ENCODE data around the gene CEP41. TPM values are rescaled to one million over a fixed set of nuclear protein-coding genes. Genes with fewer than 3 reads are reported as not detected.

The CEP41 gene
- total and polyA plus RNA-seq, 12 donors, result 2.2 to 6.3 (median 4.7) TPM

DNA sequence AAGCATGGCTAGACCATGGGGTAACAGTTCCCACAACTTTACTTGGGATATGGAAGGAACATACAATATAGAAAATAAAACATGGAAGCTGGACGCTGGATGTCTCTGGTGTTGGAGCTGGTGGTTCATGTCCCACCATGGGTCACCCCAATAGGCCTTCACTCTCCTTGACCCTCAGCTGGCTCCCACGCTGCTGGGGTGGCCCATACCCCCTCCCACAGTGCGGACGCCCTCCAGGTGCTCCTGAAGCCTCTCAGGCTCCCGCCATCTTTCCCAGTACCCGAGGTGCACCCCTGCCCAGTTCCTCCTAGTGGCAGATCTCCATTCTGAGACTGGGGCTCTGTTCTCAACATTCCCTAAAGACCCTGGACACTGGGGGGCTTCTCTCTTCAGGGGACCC is 66.3 kb downstream of the CEP41 start:
- no peaks in the 10 kb centered on the region for H3K27me3 ChIP-seq
- TF ChIP-seq, protein P1, sequence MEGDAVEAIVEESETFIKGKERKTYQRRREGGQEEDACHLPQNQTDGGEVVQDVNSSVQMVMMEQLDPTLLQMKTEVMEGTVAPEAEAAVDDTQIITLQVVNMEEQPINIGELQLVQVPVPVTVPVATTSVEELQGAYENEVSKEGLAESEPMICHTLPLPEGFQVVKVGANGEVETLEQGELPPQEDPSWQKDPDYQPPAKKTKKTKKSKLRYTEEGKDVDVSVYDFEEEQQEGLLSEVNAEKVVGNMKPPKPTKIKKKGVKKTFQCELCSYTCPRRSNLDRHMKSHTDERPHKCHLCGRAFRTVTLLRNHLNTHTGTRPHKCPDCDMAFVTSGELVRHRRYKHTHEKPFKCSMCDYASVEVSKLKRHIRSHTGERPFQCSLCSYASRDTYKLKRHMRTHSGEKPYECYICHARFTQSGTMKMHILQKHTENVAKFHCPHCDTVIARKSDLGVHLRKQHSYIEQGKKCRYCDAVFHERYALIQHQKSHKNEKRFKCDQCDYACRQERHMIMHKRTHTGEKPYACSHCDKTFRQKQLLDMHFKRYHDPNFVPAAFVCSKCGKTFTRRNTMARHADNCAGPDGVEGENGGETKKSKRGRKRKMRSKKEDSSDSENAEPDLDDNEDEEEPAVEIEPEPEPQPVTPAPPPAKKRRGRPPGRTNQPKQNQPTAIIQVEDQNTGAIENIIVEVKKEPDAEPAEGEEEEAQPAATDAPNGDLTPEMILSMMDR (IDR thresholded peaks at IDR 0.05), result no peak
- no peaks in the 10 kb centered on the region for H3K36me3 ChIP-seq
- peaks cover 0 to 15% (median 0%) of the 10 kb centered on the region in 11 donors for H3K9me3 ChIP-seq
- WGBS, 2 donors, result 97 to 98% methylated on average over 6 of the region's 6 CpGs
- no peak for ATAC-seq
- intact Hi-C loops (cut with DNase I), result no loop called here
- H3K4me1 ChIP-seq, result peaks cover 5 to 42% (median 14%) of the 10 kb centered on the region in 9 donors
- no peak overlapping the region for H3K4me3 ChIP-seq
- peak overlapping the region in 9 of 10 donors; percentile 75 to 91 (median 82) for H3K27ac ChIP-seq
- no peak for DNase-seq

DNA sequence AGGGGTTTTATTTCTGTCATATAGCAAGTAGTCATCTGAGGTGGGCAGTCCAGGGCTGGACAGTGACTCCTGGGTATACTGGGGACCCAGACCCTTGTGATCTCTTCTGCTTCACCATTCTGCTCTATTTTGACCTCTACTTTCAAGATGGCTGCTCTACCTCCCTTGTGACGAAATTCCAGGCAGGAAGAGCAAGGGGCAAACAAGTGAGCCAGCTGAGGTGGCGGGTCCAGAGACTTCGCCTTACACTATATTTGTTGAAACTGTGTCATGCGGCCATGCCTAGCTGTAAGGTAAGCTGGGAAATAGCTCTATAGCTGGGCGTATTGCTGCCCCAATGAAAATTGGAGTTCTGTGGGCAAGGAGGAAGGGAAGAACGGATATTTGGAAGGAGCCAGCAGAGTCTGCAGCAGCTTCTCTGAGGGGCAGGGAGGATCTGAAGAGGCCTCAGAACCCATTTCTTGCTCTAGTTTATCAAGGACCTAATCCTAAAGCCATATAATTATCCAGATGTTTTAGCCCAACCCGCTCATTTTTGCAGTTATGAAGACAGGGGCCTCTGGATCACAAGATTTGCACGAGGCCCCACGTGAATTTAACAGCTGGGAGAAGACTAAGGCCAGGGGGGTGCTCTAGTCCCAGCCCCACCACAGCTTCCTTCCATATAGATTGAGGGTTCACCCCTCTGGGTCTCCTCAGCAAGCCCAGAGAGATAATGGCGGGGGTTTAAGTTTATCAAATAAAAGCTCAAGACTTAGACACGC is 68.2 kb downstream of the CEP41 start:
- H3K4me1 ChIP-seq, result peaks cover 5 to 51% (median 14%) of the 10 kb centered on the region in 9 donors
- 89 to 91% methylated on average over 11 of the region's 11 CpGs for WGBS, 2 donors

DNA sequence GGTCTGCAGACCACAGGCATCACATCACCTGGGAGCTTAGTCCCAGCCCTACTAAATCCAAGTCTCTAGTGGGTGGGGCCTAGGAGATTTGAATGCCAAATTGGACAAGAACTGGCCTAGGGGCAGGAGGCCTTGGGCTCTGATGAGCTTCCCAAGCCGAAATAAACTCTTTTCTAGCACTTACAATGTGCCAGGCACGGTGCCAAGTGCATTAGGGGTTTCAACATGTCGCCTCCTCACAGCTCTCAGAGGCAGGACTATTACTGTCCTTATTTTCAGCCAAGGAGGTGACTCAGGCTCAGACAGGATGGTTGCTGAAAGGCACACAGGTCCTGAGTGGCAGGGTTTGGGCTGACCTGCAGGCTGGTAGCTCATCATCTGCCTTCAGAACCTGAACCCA is 69.8 kb downstream of the CEP41 start:
- Histone ChIP-seq H3K27ac (peak overlapping the region in 3 of 10 donors; percentile 6 to 43 (median 6)), H3K27me3 (no peaks in the 10 kb centered on the region), H3K4me1 (peaks cover 5 to 51% (median 14%) of the 10 kb centered on the region in 9 donors), H3K4me3 (no peak overlapping the region), H3K9me3 (peaks cover 0 to 3% (median 0%) of the 10 kb centered on the region in 11 donors), H3K36me3 (no peaks in the 10 kb centered on the region)
- 82 to 84% methylated on average over 3 of the region's 3 CpGs for WGBS, 2 donors
- TF ChIP-seq, protein P1 (IDR thresholded peaks at IDR 0.05), result no peak
- DNase-seq (no peak), ATAC-seq (no peak)
- intact Hi-C loops (cut with DNase I), result no loop called here

More for the DNA sequence above, 68.2 kb downstream of the CEP41 start:
- H3K9me3 ChIP-seq, result peaks cover 0 to 15% (median 0%) of the 10 kb centered on the region in 11 donors
- no peaks in the 10 kb centered on the region for H3K36me3 ChIP-seq
- no peak overlapping the region for H3K4me3 ChIP-seq
- no peak for ATAC-seq
- DNase-seq, result no peak
- H3K27me3 ChIP-seq, result no peaks in the 10 kb centered on the region
- TF ChIP-seq, protein P1 (IDR thresholded peaks at IDR 0.05), result no peak
- intact Hi-C loops (cut with DNase I), result no loop called here
- peak overlapping the region in 9 of 10 donors; percentile 75 to 91 (median 82) for H3K27ac ChIP-seq

DNA sequence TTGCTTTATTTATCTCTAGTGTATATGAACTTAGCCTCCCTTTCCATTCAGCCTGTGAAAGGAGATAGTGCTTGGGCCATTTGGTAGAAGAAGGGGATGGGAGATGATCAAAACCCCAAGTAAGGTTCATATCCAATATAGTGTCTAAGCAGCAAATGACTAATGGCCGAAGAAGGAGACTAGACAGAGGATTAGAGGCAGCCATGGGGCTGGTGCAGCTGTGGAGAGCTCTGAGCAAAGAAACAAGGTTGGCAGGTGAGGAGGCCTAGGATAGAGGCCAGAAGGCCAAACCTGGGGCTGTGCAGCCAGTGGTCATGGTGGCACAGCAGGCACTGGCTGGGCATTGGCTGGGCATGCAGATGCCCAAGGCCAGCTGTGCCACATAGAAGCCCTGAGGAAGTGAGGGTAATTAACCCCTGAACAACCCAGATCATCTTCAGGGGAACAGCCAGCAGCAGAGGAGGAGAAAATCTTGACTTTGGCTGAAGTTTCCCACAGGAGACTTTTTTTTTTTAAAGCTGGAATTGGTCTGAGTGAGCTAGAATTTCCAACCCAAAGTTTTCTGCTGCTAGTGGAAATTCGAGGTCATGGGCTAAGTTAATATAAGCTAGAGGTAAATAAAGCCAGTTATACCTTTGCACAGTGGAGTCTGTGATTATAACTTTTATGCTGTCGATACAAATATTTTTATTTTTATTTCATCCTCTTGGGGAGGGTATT is 70.8 kb downstream of the CEP41 start:
- no peak overlapping the region for H3K4me3 ChIP-seq
- H3K27ac ChIP-seq, result peak overlapping the region in 3 of 10 donors; percentile 6 to 43 (median 41)
- DNase-seq (no peak), ATAC-seq (no peak)
- H3K4me1 ChIP-seq, result peaks cover 5 to 51% (median 14%) of the 10 kb centered on the region in 9 donors
- no peaks in the 10 kb centered on the region for H3K9me3 ChIP-seq
- WGBS, 2 donors, result 61 to 81% methylated on average over 3 of the region's 3 CpGs
- intact Hi-C loops (cut with DNase I), result loop anchor here in 1 of 10 donors (10.0 kb wide), 1 partner anchor 55 kb away; no protein-coding TSS in a partner anchor
- H3K27me3 ChIP-seq, result no peaks in the 10 kb centered on the region
- TF ChIP-seq, protein P1 (IDR thresholded peaks at IDR 0.05), result no peak
- no peaks in the 10 kb centered on the region for H3K36me3 ChIP-seq

Measured in heart right ventricle (tissue), 16 donors.